PC-9 (cell line): ENCODE results near the gene ARHGAP30. TPM values are rescaled to one million over a fixed set of nuclear protein-coding genes. Genes with fewer than 3 reads are reported as not detected.

Source experiments
- BruUV-seq: library from RNA; stranded (reverse); fragments of 400-500 nt; replicated peaks from 2 replicates; lab custom pipeline; 2021; lab: Mats Ljungman, UMichigan
- CTCF ChIA-PET: fragments of 300-600 bp; sonication (Branson Sonifier 250); formaldehyde crosslinking; loops from one replicate; lab custom pipeline; 2022; ENCODE audit warnings: antibody characterized with exemption; lab: Charles Lee
- POLR2A ChIA-PET: fragments of 300-600 bp; sonication (Branson Sonifier 250); formaldehyde crosslinking; loops from one replicate; lab custom pipeline; 2022; ENCODE audit warnings: antibody characterized with exemption; ENCODE audit not compliant: unreplicated experiment; lab: Charles Lee
- DNase-seq, 2 experiments: peaks; one replicate each; pipeline versions ENCODE4 v3.0.0 to v3.0.0-alpha.2; 2015 to 2022; ENCODE audit warnings: mixed read lengths in 1 of 2
- H2AFZ ChIP-seq: fragments of 200-600 bp; sonication (generic); 2 replicates; pipeline ENCODE4 v1.8.1; 2017; ENCODE audit warnings: antibody characterized with exemption
- H3F3A ChIP-seq: fragments of 200-600 bp; sonication (generic); 2 replicates; pipeline ENCODE4 v1.8.1; 2017; ENCODE audit warnings: antibody characterized with exemption, mild to moderate bottlenecking, low read depth; ENCODE audit not compliant: insufficient read depth
- H3K27ac ChIP-seq: fragments of 200-600 bp; sonication (generic); 2 replicates; pipeline ENCODE4 v1.6.1; 2016; ENCODE audit warnings: mixed run types
- H3K27me3 ChIP-seq: fragments of 200-600 bp; sonication (generic); 2 replicates; pipeline ENCODE4 v1.6.1; 2016; ENCODE audit warnings: low read depth, mixed run types; ENCODE audit not compliant: insufficient read depth
- H3K36me3 ChIP-seq: fragments of 200-600 bp; sonication (generic); 2 replicates; pipeline ENCODE4 v1.6.1; 2016; ENCODE audit warnings: low read depth, mixed run types
- H3K4me1 ChIP-seq: fragments of 200-600 bp; sonication (generic); replicated peaks from 2 replicates; pipeline ENCODE4 v1.6.1; 2016; ENCODE audit warnings: mixed run types; ENCODE audit not compliant: insufficient read depth
- H3K4me2 ChIP-seq: fragments of 200-600 bp; sonication (generic); 2 replicates; pipeline ENCODE4 v1.6.1; 2017; ENCODE audit warnings: mixed run types
- H3K4me3 ChIP-seq: fragments of 200-600 bp; sonication (generic); 2 replicates; pipeline ENCODE4 v1.6.1; 2016; ENCODE audit warnings: mixed run types
- H3K79me2 ChIP-seq: fragments of 200-600 bp; sonication (generic); 2 replicates; pipeline ENCODE4 v1.6.1; 2017; ENCODE audit warnings: low read depth, mixed run types
- H3K9me2 ChIP-seq: fragments of 200-600 bp; sonication (generic); 2 replicates; pipeline ENCODE4 v1.8.1; 2017; ENCODE audit warnings: mild to moderate bottlenecking; ENCODE audit not compliant: insufficient read depth
- H3K9me3 ChIP-seq: fragments of 200-600 bp; sonication (generic); 2 replicates; pipeline ENCODE4 v1.8.1; 2016; ENCODE audit warnings: low read depth; ENCODE audit not compliant: insufficient read depth
- H4K20me1 ChIP-seq: fragments of 200-600 bp; sonication (generic); 2 replicates; pipeline ENCODE4 v1.8.1; 2017; ENCODE audit not compliant: insufficient read depth
- CTCF ChIP-seq: fragments of 200-600 bp; sonication (generic); conservative IDR thresholded peaks from 2 replicates; pipeline ENCODE4 v1.6.1; 2017; ENCODE audit warnings: mixed run types, antibody characterized with exemption, mild to moderate bottlenecking, moderate library complexity
- EZH2 ChIP-seq: fragments of 200-600 bp; sonication (generic); IDR thresholded peaks from 2 replicates; pipeline ENCODE4 v1.8.0; 2017; ENCODE audit warnings: antibody characterized with exemption, low read depth
- intact Hi-C: fragments of 100-400 bp; cut with micrococcal nuclease; formaldehyde crosslinking; loops from one replicate; pipeline ENCODE4 v1.10.0; 2022; ENCODE audit not compliant: unreplicated experiment
- total RNA-seq: library from RNA; stranded (reverse); gene quantifications from 2 replicates; pipeline ENCODE4 v1.2.3, GENCODE V29; 2021

Gene ARHGAP30
- total RNA-seq, 1 experiment from 2014 or later = 0.46 TPM

GRCh38 chr1:161111527-161111926, 41.8 kb upstream of the ARHGAP30 start:
- Histone ChIP-seq H3K9me3 (no peaks in the 10 kb centered on the region), H3K4me1 (peaks cover 31% of the 10 kb centered on the region), H3K4me2 (no peak overlapping the region), H4K20me1 (peaks cover 38% of the 10 kb centered on the region), H3K27ac (no peak overlapping the region), H3K79me2 (peaks cover 88% of the 10 kb centered on the region), H3K27me3 (no peaks in the 10 kb centered on the region), H3F3A (peaks cover 22% of the 10 kb centered on the region), H3K4me3 (no peak overlapping the region), H3K36me3 (peaks cover 15% of the 10 kb centered on the region; the same call in 1 of the 2 replicates), H3K9me2 (no peaks in the 10 kb centered on the region), H2AFZ (no peak overlapping the region)
- TF ChIP-seq CTCF (no peak), EZH2 (no peak)
- no TSS peak for BruUV-seq
- intact Hi-C loops = no loop called here
- ChIA-PET CTCF (no interaction called here), POLR2A (no interaction called here)
- no peak for DNase-seq

- no peaks in the 10 kb centered on the region for H3K27me3 ChIP-seq
- peaks cover 88% of the 10 kb centered on the region for H3K79me2 ChIP-seq
- H3K4me2 ChIP-seq = no peak overlapping the region
- H3K9me3 ChIP-seq = no peaks in the 10 kb centered on the region
- H3K36me3 ChIP-seq = peaks cover 18% of the 10 kb centered on the region
- no peak for DNase-seq
- H4K20me1 ChIP-seq = peaks cover 42% of the 10 kb centered on the region
- ChIA-PET POLR2A (no interaction called here), CTCF (no interaction called here)
- no peaks in the 10 kb centered on the region for H3K9me2 ChIP-seq
- no peak overlapping the region for H3K27ac ChIP-seq
- peaks cover 27% of the 10 kb centered on the region for H3K4me1 ChIP-seq
- intact Hi-C loops = no loop called here
- H3F3A ChIP-seq = peaks cover 18% of the 10 kb centered on the region
- no peak overlapping the region for H2AFZ ChIP-seq
- BruUV-seq = no TSS peak
- no peak for TF ChIP-seq EZH2
- no peak for TF ChIP-seq CTCF
- no peak overlapping the region for H3K4me3 ChIP-seq
These were observed 41.4 kb upstream of the ARHGAP30 start for GRCh38 chr1:161111117-161111516.

- intact Hi-C loops = no loop called here
- Histone ChIP-seq H3K4me1 (no peaks in the 10 kb centered on the region), H3K79me2 (peaks cover 63% of the 10 kb centered on the region), H4K20me1 (peaks cover 67% of the 10 kb centered on the region), H3K27me3 (no peaks in the 10 kb centered on the region), H3K36me3 (peaks cover 20% of the 10 kb centered on the region), H3K4me3 (no peak overlapping the region), H3F3A (peaks cover 22% of the 10 kb centered on the region; the same call in 1 of the 2 replicates), H2AFZ (no peak overlapping the region), H3K4me2 (no peak overlapping the region), H3K27ac (no peak overlapping the region), H3K9me3 (no peaks in the 10 kb centered on the region), H3K9me2 (no peaks in the 10 kb centered on the region)
- CTCF ChIA-PET = no interaction called here
- no peak for TF ChIP-seq CTCF
- no peak for TF ChIP-seq EZH2
- no peak for DNase-seq
- POLR2A ChIA-PET = no interaction called here
- no TSS peak for BruUV-seq
These were observed 36.7 kb upstream of the ARHGAP30 start for GRCh38 chr1:161106431-161106830.
